ENCODE results near the gene ALDH4A1. TPM values are rescaled to one million over a fixed set of nuclear protein-coding genes. Genes with fewer than 3 reads are reported as not detected.

The ALDH4A1 gene
- total and polyA plus RNA-seq, 10 of the 15 experiments (the other 5 are each of a cell fraction or from before 2014, with no cell fraction given) = 0.06 to 25.5 (median 13.0) TPM

GRCh38 chr1:18950401-18951026, 48.2 kb upstream of the ALDH4A1 start:
- POLR2A ChIA-PET = interaction anchor here (0.6 to 5.8 kb wide), 5 partner anchors 9 to 48 kb away, joined by 3 to 96 read pairs (median 3); partner anchors contain the start of gene ALDH4A1
- no peaks in the 10 kb centered on the region for H3K9me3 ChIP-seq (replicated peaks; ENCODE audit: control insufficient read depth, insufficient read depth, low read length)
- 0 out of 2 replicates have a peak, but pooled peaks cover 2% of the 10 kb centered on the region for H4K20me1 ChIP-seq (ENCODE audit: control insufficient read depth, insufficient read depth)
- BruUV-seq (replicated peaks) = no TSS peak
- in situ Hi-C loops (cut with MboI) = no loop called here
- peak; percentile 24 for ATAC-seq
- WGBS (ENCODE audit: insufficient coverage, insufficient replicate concordance, low lambda C conversion rate, missing lambda C conversion rate) = 8% methylated on average over 19 of the region's 19 CpGs
- intact Hi-C loops (cut with micrococcal nuclease; ENCODE audit: unreplicated experiment) = loop anchor here (1.0 to 10.0 kb wide), 3 partner anchors 24 to 254 kb away; no protein-coding TSS in a partner anchor
- peak overlapping the region; percentile 52 for H2AFZ ChIP-seq (ENCODE audit: control insufficient read depth, low read depth, low read length)
- no peaks in the 10 kb centered on the region for H3K36me3 ChIP-seq (ENCODE audit: control insufficient read depth in 2 of 2, insufficient read depth in 2 of 2, low read length in 1 of 2)
- no peak for FAIRE-seq
- peaks cover 61% of the 10 kb centered on the region for H3K79me2 ChIP-seq (ENCODE audit: control insufficient read depth, insufficient read depth, low read length)
- H3K27me3 ChIP-seq (replicated peaks in 1 of 2; ENCODE audit: control insufficient read depth in 2 of 2, insufficient read depth in 2 of 2, low read length in 1 of 2) = no peaks in the 10 kb centered on the region
- H3K9ac ChIP-seq (ENCODE audit: control insufficient read depth, insufficient read depth, low read length) = peak overlapping the region; percentile 88
- peaks cover 63% of the 10 kb centered on the region for H3K4me1 ChIP-seq (ENCODE audit: control insufficient read depth, insufficient read depth, low read length)
- CTCF ChIA-PET = interaction anchor here (0.8 to 11.6 kb wide), 7 partner anchors 15 to 163 kb away, joined by 3 to 117 read pairs (median 15); partner anchors contain the start of gene ALDH4A1
- H3K27ac ChIP-seq (ENCODE audit: control insufficient read depth, insufficient read depth) = peak overlapping the region; percentile 99
- H3K4me3 ChIP-seq = peak overlapping the region; percentile 73
- H3K4me2 ChIP-seq (ENCODE audit: control insufficient read depth, insufficient read depth) = peak overlapping the region; percentile 98
- RAD21 ChIA-PET (ENCODE audit: unreplicated experiment) = interaction anchor here (0.9 to 5.2 kb wide), 7 partner anchors 15 to 137 kb away, joined by 3 to 52 read pairs (median 9); partner anchors contain the start of gene ALDH4A1
- SMC1A ChIA-PET (ENCODE audit: uncharacterized antibody, unreplicated experiment) = interaction anchor here (0.8 to 4.0 kb wide), 10 partner anchors 10 to 137 kb away, joined by 3 to 45 read pairs (median 4); partner anchors contain the start of gene ALDH4A1
- DNase-seq (ENCODE audit: low read depth, low spot score) = no peak
- TF ChIP-seq SMAD1 (IDR thresholded peaks at IDR 0.05; ENCODE audit: low read depth, partially characterized antibody) (no peak), SP1 (IDR thresholded peaks at IDR 0.05; ENCODE audit: low read depth, low read length) (no peak), SRF (IDR thresholded peaks at IDR 0.05; ENCODE audit: low read depth in 2 of 2, low read length in 2 of 2) (peak in 1 of 2 experiments; percentile 86; a peak in 2 of 4 replicates), YBX1 (IDR thresholded peaks at IDR 0.05) (no peak), CUX1 (IDR thresholded peaks at IDR 0.05; ENCODE audit: insufficient replicate concordance, low read depth, low read length) (no peak), POLR2A (IDR thresholded peaks at IDR 0.05; ENCODE audit: low read depth, low read length) (peak; percentile 16), RELB (IDR thresholded peaks at IDR 0.05; ENCODE audit: low read depth) (peak; percentile 40; the same call in 1 of the 2 replicates), ZNF217 (IDR thresholded peaks at IDR 0.05) (no peak), PKNOX1 (IDR thresholded peaks at IDR 0.05) (peak; percentile 13; the same call in 1 of the 2 replicates), ZNF687 (IDR thresholded peaks at IDR 0.05) (peak; percentile 60; the same call in 1 of the 2 replicates)
